GM19452 (cell line): ENCODE data around the gene ELOVL4.

ENCODE experiments used
- ATAC-seq: cut with Tn5 transposase; IDR thresholded peaks from one replicate; pipeline ENCODE4 v1.9.1; 2021; ENCODE audit not compliant: unreplicated experiment

ELOVL4 gene

GRCh38 chr6:79913369-79913768 lies 34.0 kb downstream of the ELOVL4 start:
- no peak for ATAC-seq

- ATAC-seq = no peak
Observed at GRCh38 chr6:79911992-79912391, 35.4 kb downstream of the ELOVL4 start.

GRCh38 chr6:79909517-79909916 lies 37.8 kb downstream of the ELOVL4 start:
- no peak for ATAC-seq

- ATAC-seq = no peak
Observed at GRCh38 chr6:79902046-79902445, 45.3 kb downstream of the ELOVL4 start.

DNA sequence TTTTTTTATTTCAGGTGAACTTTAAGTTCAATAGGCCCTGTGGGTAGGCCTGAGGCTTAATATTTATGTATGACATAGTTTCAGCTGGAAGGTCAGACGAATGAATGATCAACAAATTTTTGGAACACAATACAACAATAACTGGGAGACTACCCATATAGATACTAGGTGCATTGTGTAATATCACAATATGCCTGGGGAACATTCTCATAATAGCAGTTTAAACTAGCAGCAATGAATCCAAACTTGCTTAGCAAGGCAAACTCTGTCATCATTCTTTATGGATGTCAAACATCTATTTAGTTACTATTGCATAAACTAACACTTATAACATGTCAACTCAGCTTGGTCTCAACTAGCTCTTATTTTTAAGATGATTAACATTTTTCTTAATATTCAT lies 49.3 kb downstream of the ELOVL4 start:
- ATAC-seq = no peak

GRCh38 chr6:79896075-79896449 lies 51.3 kb downstream of the ELOVL4 start:
- no peak for ATAC-seq

GRCh38 chr6:79895382-79896074 lies 51.8 kb downstream of the ELOVL4 start:
- ATAC-seq = no peak

DNA sequence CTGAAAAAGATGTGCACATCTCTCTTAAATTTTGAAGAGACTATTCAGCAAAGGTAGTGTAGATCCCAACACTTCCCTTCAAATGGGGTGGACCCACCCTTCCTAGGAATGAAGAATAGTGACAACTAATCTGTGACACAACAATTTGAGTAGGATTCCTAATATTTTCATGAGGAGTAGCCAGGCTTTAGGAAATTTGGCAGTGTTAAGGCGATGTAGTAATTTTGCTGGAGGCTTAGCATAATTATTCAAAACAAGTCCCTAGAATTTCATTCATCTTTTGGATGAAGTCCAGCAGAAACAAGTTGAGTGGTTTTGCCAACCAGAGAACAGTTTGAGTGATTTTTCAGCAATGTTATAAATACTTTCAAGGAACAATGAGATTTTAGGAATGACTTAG lies 52.4 kb downstream of the ELOVL4 start:
- no peak for ATAC-seq

DNA sequence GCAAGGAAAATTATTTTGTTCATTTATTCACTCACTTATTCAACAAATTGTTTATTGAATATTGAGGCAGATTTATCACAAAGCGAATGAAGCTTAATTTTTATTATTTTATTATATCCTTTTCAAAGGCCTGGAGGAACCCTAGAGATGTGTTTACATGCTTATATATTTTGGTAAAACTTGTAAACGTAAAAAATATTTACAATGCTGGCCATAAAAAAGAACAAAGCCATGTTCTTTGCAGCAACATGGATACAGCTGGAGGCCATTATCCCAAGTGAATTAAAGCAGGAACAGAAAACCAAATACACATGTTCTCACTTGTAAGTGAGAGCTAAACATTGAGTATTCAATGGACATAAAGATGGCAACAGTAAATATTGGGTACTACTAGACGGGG lies 58.8 kb downstream of the ELOVL4 start:
- no peak for ATAC-seq

DNA sequence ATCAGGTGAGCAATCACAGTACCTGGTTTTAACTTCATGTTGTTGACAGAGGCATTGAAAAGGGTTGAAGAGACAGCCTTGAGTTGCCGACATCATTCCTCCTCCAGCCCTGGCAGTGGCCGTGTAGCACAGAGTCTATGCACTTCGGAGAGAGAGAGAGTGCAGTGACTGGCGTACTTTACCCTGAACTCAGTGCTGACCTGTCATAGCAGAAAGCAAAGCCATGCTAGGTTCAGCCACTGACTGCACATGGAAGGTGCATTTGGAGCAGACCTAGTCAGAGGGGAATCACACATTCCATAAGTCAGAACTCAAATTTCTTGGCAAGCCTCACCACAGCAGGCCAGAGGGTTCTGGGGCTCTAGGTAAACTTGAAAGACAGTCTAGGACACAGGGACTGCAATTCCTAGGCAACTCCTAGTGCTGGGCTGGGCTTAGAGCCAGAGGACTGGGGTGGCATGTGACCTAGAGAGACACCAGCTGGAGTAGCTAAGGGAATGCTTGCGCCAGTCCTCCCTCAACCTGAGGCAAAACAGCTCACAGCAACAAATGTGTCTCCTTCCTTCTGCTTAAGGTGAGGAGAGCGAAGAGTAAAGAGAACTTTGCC lies 69.1 kb downstream of the ELOVL4 start:
- no peak for ATAC-seq

- ATAC-seq = no peak
Observed at GRCh38 chr6:79874531-79875134, 72.7 kb downstream of the ELOVL4 start.

DNA sequence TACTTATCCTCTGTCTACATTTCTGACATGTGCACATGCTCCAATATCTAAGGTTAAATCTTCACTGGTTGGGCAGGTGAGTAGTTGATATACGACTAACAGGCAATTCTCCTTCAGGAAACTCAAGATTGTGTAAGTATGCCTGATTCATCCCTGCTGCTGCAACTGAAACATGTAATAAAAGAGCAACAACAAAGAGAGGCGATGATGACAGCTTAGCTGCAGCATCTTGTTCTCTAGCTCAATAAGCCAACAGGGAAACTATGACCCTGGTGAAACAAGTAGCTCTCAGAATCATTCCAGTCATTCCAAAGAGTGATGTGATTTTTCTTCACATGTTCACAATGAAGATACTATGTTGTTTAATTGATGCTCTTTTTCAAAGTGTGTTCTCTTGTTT lies 74.4 kb downstream of the ELOVL4 start:
- ATAC-seq = no peak

GRCh38 chr6:79872303-79872702 lies 75.0 kb downstream of the ELOVL4 start:
- no peak for ATAC-seq

DNA sequence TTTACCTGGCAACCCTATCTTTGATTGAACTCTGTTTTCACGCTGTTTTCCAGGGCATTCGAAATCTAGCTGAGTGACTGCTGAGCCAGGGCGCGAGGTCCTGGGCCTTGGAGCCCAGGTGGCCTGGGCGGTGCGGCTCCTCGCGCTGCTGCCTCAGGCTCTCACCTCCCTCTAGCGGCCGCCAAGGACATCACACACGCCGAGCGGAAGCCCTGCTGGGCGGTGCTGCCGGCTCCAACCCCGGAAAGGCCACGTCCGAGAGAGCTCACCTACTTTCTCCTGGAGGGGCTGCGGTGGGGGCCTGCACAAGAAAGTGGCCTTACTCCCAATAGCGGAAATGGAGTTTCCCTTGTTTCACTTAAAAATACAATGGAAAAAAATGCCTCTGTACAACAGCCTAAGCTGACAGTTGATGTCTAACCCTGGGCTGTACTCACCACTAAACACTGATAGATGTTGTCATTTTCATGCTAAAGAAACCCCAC lies 77.7 kb downstream of the ELOVL4 start:
- peak; percentile 100 for ATAC-seq

DNA sequence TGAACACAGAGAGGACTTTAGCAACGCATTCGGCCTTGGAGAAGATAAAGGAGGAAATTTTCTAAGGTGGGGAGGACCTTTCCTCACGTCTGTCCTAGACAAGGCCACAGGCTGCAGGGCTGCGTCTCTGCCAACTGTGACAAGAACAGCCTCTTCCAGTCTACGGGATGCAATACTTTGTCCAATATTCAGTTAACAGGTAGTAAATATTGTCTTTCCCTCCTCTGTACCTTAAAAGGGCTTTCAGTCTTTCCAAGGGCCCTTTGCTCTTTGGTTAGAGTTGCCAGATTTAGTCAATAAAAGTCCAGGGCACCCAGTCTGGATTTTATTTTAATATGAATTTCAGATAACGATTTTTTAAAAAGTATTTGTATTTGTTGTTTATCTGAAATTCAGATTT lies 78.2 kb downstream of the ELOVL4 start:
- no peak for ATAC-seq

DNA sequence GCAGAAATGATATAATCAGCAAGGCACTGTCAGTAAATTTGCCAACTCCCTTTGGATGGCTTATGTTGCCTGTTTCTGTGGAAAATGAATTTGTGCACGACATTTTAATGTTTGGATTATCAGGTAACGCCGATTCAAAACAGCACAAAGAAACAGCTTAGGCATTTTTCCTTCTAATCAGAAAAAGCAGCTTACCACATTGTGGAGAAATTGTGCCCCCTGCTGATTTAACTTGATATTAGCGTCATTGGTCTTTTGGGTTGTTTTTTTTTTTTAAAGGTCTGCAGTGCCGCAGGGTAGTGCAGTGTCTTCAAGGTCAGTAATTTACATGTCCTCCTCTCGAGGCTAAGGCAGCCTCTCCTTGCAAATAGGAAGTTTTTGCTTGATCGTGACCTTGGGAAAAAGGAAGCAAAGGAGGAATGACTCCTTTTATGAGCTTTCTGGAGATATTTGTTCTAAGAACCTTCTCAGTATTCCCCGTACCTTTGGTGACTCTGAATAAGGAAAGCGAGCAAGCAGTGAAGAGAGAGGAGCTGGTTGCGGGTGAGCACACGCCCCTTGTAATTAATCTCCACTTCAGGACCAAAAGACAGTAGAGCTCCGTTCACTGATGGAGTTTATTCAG lies 79.1 kb downstream of the ELOVL4 start:
- peak; percentile 37 for ATAC-seq
